H1 (cell line): ENCODE data around the gene IL26. TPM values are rescaled to one million over a fixed set of nuclear protein-coding genes. Genes with fewer than 3 reads are reported as not detected.
"Not testable (repeated sequence)": the region's sequence is repeated elsewhere in the genome, so short reads cannot be mapped to it uniquely, and the experiment has no call there.

Experiments used
- CTCF ChIA-PET: fragments of 300-600 bp; sonication (Branson Sonifier 250); formaldehyde crosslinking; loops from one replicate; lab custom pipeline; 2021; ENCODE audit not compliant: partially characterized antibody; lab: Charles Lee
- POLR2A ChIA-PET: fragments of 300-600 bp; sonication (Branson Sonifier 250); formaldehyde crosslinking; loops from one replicate; lab custom pipeline; 2021; ENCODE audit warnings: inconsistent platforms; ENCODE audit not compliant: partially characterized antibody; lab: Charles Lee
- DNase-seq, 2 experiments: peaks; one replicate each; pipeline versions ENCODE4 v3.0.0 to v3.0.0-alpha.2; 2010 to 2022; ENCODE audit warnings: low spot score in 2 of 2, low read depth in 1 of 2, mixed read lengths in 1 of 2
- FAIRE-seq: peaks from 2 replicates; lab custom pipeline; 2011; peaks lifted over from hg19 to GRCh38; lab: Jason Lieb, UNC
- H2AFZ ChIP-seq: 2 replicates; pipeline ENCODE4 v1.8.1; 2012; ENCODE audit warnings: low read length, inconsistent platforms
- H2AK5ac ChIP-seq: 2 replicates; pipeline ENCODE4 v1.6.1; 2013; ENCODE audit warnings: low read depth, low read length
- H2BK120ac ChIP-seq: replicated peaks from 2 replicates; pipeline ENCODE3; 2013; ENCODE audit warnings: low read depth, low read length, inconsistent platforms
- H2BK12ac ChIP-seq: 2 replicates; pipeline ENCODE4 v1.6.1; 2013; ENCODE audit warnings: low read depth, low read length
- H2BK15ac ChIP-seq: 2 replicates; pipeline ENCODE4 v1.6.1; 2013; ENCODE audit warnings: low read length
- H2BK20ac ChIP-seq: 2 replicates; pipeline ENCODE4 v1.6.1; 2013; ENCODE audit warnings: low read length
- H2BK5ac ChIP-seq: 2 replicates; pipeline ENCODE4 v1.6.1; 2013; ENCODE audit warnings: low read depth, low read length
- H3K14ac ChIP-seq: 2 replicates; pipeline ENCODE4 v1.6.1; 2013; ENCODE audit warnings: inconsistent platforms; ENCODE audit not compliant: insufficient read length
- H3K18ac ChIP-seq: 2 replicates; pipeline ENCODE4 v1.6.1; 2013; ENCODE audit warnings: low read length; ENCODE audit errors: extremely low read depth
- H3K23ac ChIP-seq: 2 replicates; pipeline ENCODE4 v1.6.1; 2013; ENCODE audit warnings: inconsistent platforms; ENCODE audit not compliant: insufficient read length
- H3K23me2 ChIP-seq: 2 replicates; pipeline ENCODE4 v1.6.1; 2013; ENCODE audit warnings: low read depth, low read length
- H3K27ac ChIP-seq: 2 replicates; pipeline ENCODE4 v1.6.1; 2011; ENCODE audit warnings: low read depth, low read length, inconsistent platforms
- H3K27me3 ChIP-seq, 4 experiments: replicated peaks in 1 of 4; 1 replicate in 1 of 4; 2 replicates in 3 of 4; pipeline versions ENCODE4 v1.6.1 to v1.8.1; 2011 to 2013; ENCODE audit warnings: low read length in 3 of 4, mild to moderate bottlenecking in 3 of 4, inconsistent platforms in 2 of 4, mixed read lengths in 2 of 4, moderate library complexity in 1 of 4; ENCODE audit not compliant: control insufficient read depth in 3 of 4, insufficient read depth in 3 of 4; ENCODE audit errors: extremely low read depth in 1 of 4
- H3K36me3 ChIP-seq, 4 experiments: 2 replicates each; pipeline versions ENCODE4 v1.6.1 to v1.8.1; 2011 to 2013; ENCODE audit warnings: mild to moderate bottlenecking in 4 of 4, low read length in 3 of 4, moderate library complexity in 2 of 4, control low read depth in 1 of 4, inconsistent platforms in 1 of 4; ENCODE audit not compliant: insufficient read depth in 4 of 4, control insufficient read depth in 2 of 4
- H3K4ac ChIP-seq: replicated peaks from 2 replicates; pipeline ENCODE3; 2013; ENCODE audit warnings: low read length, low read depth, mixed read lengths, inconsistent platforms; ENCODE audit not compliant: insufficient read length
- H3K4me1 ChIP-seq, 4 experiments: replicated peaks in 1 of 4; 1 replicate in 1 of 4; 2 replicates in 3 of 4; pipeline versions ENCODE4 v1.6.1 to v1.8.1; 2011 to 2013; ENCODE audit warnings: low read length in 3 of 4, inconsistent platforms in 2 of 4, mixed read lengths in 1 of 4; ENCODE audit not compliant: insufficient read depth in 4 of 4, control insufficient read depth in 3 of 4
- H3K4me2 ChIP-seq, 2 experiments: 2 replicates each; pipeline versions ENCODE4 v1.6.1 to v1.8.1; 2011 to 2013; ENCODE audit warnings: low read depth in 2 of 2, low read length in 2 of 2, control low read depth in 1 of 2, inconsistent platforms in 1 of 2, mild to moderate bottlenecking in 1 of 2; ENCODE audit not compliant: insufficient read depth in 1 of 2
- H3K4me3 ChIP-seq, 4 experiments: fragments of 200-600, 300-600 bp in 1 of 4; sonication (generic), shearing (Covaris generic), sonication (Bioruptor Twin) in 1 of 4; 2 replicates each; pipeline versions ENCODE4 v1.5.1 to v1.8.1; 2011 to 2016; ENCODE audit warnings: low read length in 4 of 4, low read depth in 3 of 4, control low read depth in 2 of 4, inconsistent platforms in 2 of 4, mild to moderate bottlenecking in 2 of 4, mixed read lengths in 1 of 4, moderate library complexity in 1 of 4; ENCODE audit not compliant: insufficient read depth in 2 of 4; ENCODE audit errors: extremely low read depth in 1 of 4
- H3K56ac ChIP-seq: replicated peaks from 2 replicates; pipeline ENCODE3; 2013; ENCODE audit warnings: low read depth, mild to moderate bottlenecking, mixed read lengths, low read length, inconsistent platforms; ENCODE audit not compliant: insufficient read length
- H3K79me1 ChIP-seq: 2 replicates; pipeline ENCODE4 v1.6.1; 2013; ENCODE audit warnings: low read depth, low read length, control low read depth
- H3K79me2 ChIP-seq, 2 experiments: 2 replicates each; pipeline versions ENCODE4 v1.6.1 to v1.8.1; 2012 to 2013; ENCODE audit warnings: low read length in 2 of 2, mild to moderate bottlenecking in 2 of 2, inconsistent platforms in 1 of 2; ENCODE audit not compliant: insufficient read depth in 2 of 2, control insufficient read depth in 1 of 2
- H3K9ac ChIP-seq, 4 experiments: replicated peaks in 1 of 4; 1 replicate in 1 of 4; 2 replicates in 3 of 4; pipeline versions ENCODE4 v1.6.1 to v1.8.1; 2011 to 2013; ENCODE audit warnings: low read depth in 3 of 4, low read length in 3 of 4, control low read depth in 2 of 4, mild to moderate bottlenecking in 2 of 4, moderate library complexity in 2 of 4, inconsistent platforms in 1 of 4; ENCODE audit errors: extremely low read depth in 1 of 4
- H3K9me3 ChIP-seq, 2 experiments: 2 replicates each; pipeline versions ENCODE4 v1.6.1 to v1.8.1; 2012 to 2013; ENCODE audit warnings: mild to moderate bottlenecking in 2 of 2, moderate library complexity in 2 of 2, control low read depth in 1 of 2, inconsistent platforms in 1 of 2, low read depth in 1 of 2, low read length in 1 of 2, mixed read lengths in 1 of 2; ENCODE audit not compliant: insufficient read depth in 2 of 2
- H4K20me1 ChIP-seq, 2 experiments: replicated peaks in 1 of 2; 2 replicates each; pipeline versions ENCODE3 to v1.8.1; 2011 to 2013; ENCODE audit warnings: inconsistent platforms in 2 of 2, low read length in 2 of 2, mild to moderate bottlenecking in 1 of 2; ENCODE audit not compliant: insufficient read depth in 2 of 2, control insufficient read depth in 1 of 2
- H4K5ac ChIP-seq: 2 replicates; pipeline ENCODE4 v1.6.1; 2013; ENCODE audit warnings: low read length, low read depth, mixed read lengths, inconsistent platforms; ENCODE audit not compliant: insufficient read length
- H4K8ac ChIP-seq: 2 replicates; pipeline ENCODE4 v1.8.0; 2013; ENCODE audit warnings: mild to moderate bottlenecking, moderate library complexity, low read length, inconsistent platforms; ENCODE audit not compliant: insufficient read depth; ENCODE audit errors: extremely low read depth
- H4K91ac ChIP-seq: replicated peaks from 2 replicates; pipeline ENCODE3; 2013; ENCODE audit warnings: low read length, mixed read lengths, inconsistent platforms; ENCODE audit not compliant: insufficient read length
- WGBS, 2 experiments: shearing (Covaris generic) in 1 of 2; methylation state at CpG; one replicate each; pipeline versions ENCODE4 v1.1.6 to v1.1.7; 2013 to 2015; ENCODE audit warnings: low lambda C conversion rate in 2 of 2, mixed read lengths in 2 of 2, inconsistent platforms in 1 of 2, low coverage in 1 of 2, missing lambda C conversion rate in 1 of 2; ENCODE audit not compliant: insufficient replicate concordance in 2 of 2, insufficient coverage in 1 of 2, insufficient read length in 1 of 2; ENCODE audit errors: extremely low coverage in 1 of 2, missing lambda C conversion rate in 1 of 2; 5-methylcytosine and 5-hydroxymethylcytosine counted together
- polyA plus RNA-seq, 7 experiments: library from polyadenylated mRNA; depleted of rRNA in 3 of 7; stranded (reverse) in 5 of 7; unstranded in 2 of 7; fragments of >200 nt in 5 of 7; fragments of 200-250 nt in 2 of 7; gene quantifications; 1 replicate in 5 of 7; 2 replicates in 1 of 7; 4 replicates in 1 of 7; pipeline versions ENCODE4 v1.2.1 to v1.2.3, GENCODE V29; 2011 to 2013; ENCODE audit warnings: missing spikeins in 2 of 7, mixed read lengths in 2 of 7
- total RNA-seq: library from RNA; stranded (reverse); fragmentation: NEBNext Ultra II Directional; extraction: Animal tissue kit (Norgen Biotek cat#: 25700); gene quantifications from 2 replicates; pipeline ENCODE4 v1.2.1, GENCODE V29; 2021

IL26 gene
- total and polyA plus RNA-seq, 2 of the 8 experiments (the other 6 are each of a cell fraction or from before 2014, with no cell fraction given): not detected

GRCh38 chr12:68174761-68175160, 50.8 kb downstream of the IL26 start:
- H4K91ac ChIP-seq, POLR2A ChIA-PET, H3K27ac ChIP-seq, H3K27me3 ChIP-seq, H3K9ac ChIP-seq, H3K18ac ChIP-seq, H2BK15ac ChIP-seq, H2AK5ac ChIP-seq, H4K5ac ChIP-seq, H4K20me1 ChIP-seq, H2BK5ac ChIP-seq, H3K14ac ChIP-seq, DNase-seq, H2BK12ac ChIP-seq, CTCF ChIA-PET, H3K79me2 ChIP-seq, H3K4me3 ChIP-seq, H3K23me2 ChIP-seq, H2BK120ac ChIP-seq, H3K4me2 ChIP-seq, H2AFZ ChIP-seq, H3K4me1 ChIP-seq, H4K8ac ChIP-seq, FAIRE-seq, H2BK20ac ChIP-seq, H3K23ac ChIP-seq, H3K56ac ChIP-seq, H3K9me3 ChIP-seq, H3K4ac ChIP-seq, H3K79me1 ChIP-seq, H3K36me3 ChIP-seq: not testable (repeated sequence)
- 92% methylated on average over 3 of the region's 3 CpGs; no CpG with 5 or more reads in 1 of the 2 experiments for WGBS, 2 experiments
